HPDE6-E6E7 (cell line): ENCODE data around the gene VEGFC.

Source experiments
- DNase-seq: peaks from one replicate; pipeline ENCODE4 v3.0.0; 2011; ENCODE audit warnings: missing footprints; ENCODE audit errors: extremely low spot score

VEGFC gene, protein sequence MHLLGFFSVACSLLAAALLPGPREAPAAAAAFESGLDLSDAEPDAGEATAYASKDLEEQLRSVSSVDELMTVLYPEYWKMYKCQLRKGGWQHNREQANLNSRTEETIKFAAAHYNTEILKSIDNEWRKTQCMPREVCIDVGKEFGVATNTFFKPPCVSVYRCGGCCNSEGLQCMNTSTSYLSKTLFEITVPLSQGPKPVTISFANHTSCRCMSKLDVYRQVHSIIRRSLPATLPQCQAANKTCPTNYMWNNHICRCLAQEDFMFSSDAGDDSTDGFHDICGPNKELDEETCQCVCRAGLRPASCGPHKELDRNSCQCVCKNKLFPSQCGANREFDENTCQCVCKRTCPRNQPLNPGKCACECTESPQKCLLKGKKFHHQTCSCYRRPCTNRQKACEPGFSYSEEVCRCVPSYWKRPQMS

DNA sequence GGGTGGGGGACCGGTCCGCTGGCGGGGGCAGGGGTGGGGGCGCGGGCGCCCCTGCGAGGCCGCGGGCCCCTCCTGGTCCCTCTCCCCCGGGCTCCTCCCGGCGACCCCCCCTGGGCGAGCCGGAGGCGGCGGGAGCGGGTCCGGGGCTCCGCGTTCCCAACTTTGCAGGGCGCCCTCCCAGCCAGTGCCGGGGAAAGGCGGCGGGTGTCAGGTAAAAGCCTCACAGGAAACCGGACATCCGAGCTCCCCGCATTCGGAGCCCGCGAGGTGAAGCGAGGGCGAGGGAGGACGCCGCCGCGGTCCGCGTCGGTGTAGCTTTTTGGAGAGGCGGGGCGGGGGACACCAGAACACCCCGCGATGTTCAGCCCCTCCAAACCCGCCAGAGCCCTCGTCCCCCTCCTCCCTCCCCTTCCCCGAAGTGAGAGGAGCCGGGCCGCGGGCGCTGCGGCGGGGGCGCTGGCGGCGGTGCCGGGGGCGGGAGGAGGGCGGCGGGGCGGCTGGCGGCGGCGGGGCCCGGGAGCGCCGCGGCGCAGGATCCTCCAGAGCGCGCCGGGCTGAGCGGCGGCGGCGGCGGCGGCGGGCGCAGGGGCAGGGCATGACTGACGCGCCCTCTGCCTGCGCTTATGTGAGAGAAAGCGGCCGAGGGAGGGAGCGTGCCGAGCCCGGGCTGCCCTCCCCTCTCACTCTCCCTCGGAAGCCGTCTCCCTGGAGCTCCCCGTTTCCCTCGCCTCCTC, at the start of gene VEGFC:
TSS of gene VEGFC (minus strand) at position 597 of the 734 bp plus-strand sequence. CDS start 611 bp downstream, outside the sequence.
- DNase-seq: no peak

- no peak for DNase-seq
Observed at GRCh38 chr4:176841711-176842112, 49.0 kb upstream of the VEGFC start.

- no peak for DNase-seq
Observed at GRCh38 chr4:176840166-176840565, 47.4 kb upstream of the VEGFC start.

DNA sequence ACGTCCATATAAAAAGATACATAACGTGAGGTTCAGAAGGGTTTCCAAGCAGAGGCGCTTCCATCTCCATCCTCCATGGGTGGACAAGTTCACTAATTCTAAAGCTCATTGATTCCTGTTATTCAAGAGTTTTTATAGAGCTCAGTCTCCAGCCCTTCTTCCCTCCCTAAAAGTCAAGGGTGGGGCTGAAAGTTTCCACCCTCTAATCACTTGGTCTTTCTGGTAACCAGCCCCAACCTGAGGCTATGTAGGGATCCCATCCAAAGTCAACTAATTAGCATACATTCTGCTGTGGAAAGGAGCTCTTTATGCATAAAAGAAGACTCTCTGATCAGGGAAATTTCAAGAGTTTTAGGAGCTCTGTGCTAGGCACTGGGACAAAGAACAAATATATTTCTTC, 46.9 kb upstream of the VEGFC start:
- DNase-seq: no peak

GRCh38 chr4:176838601-176839433, 46.1 kb upstream of the VEGFC start:
- DNase-seq: no peak

DNA sequence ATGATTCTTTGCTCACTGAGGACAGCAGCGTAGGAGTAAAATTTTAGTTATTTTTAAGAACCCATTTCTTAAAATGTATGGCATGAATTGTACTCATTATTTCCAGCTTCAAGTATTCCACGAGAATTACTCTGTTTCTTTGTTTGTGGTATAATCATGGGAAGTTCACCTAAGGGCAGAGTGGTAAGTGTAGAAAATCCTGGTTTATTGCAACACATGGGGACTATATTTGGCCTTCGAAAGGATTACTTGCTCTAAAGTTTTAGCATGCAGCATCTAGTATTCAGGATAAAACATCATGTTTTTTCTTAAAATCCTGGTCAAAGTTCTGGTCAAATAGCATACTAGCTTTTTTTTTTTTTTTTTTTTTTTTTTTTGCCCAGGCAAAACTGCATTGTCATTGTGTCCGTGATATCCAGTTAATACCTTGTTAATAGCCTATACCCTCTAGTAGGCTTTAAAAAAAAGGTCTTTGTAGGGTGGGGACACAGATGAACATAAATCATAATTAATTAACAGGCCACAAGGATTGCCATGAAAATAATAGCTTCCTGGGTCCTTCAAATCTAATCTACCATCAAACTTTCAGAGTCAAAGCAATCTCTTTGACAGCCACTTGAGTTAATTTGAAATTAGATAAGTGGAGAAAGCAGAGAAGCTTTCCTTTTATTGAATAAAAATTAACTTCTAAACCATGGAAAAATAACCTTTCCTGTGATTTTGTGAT, 44.6 kb upstream of the VEGFC start:
- no peak for DNase-seq

- DNase-seq: no peak
Observed at GRCh38 chr4:176834531-176834930, 41.8 kb upstream of the VEGFC start.

DNA sequence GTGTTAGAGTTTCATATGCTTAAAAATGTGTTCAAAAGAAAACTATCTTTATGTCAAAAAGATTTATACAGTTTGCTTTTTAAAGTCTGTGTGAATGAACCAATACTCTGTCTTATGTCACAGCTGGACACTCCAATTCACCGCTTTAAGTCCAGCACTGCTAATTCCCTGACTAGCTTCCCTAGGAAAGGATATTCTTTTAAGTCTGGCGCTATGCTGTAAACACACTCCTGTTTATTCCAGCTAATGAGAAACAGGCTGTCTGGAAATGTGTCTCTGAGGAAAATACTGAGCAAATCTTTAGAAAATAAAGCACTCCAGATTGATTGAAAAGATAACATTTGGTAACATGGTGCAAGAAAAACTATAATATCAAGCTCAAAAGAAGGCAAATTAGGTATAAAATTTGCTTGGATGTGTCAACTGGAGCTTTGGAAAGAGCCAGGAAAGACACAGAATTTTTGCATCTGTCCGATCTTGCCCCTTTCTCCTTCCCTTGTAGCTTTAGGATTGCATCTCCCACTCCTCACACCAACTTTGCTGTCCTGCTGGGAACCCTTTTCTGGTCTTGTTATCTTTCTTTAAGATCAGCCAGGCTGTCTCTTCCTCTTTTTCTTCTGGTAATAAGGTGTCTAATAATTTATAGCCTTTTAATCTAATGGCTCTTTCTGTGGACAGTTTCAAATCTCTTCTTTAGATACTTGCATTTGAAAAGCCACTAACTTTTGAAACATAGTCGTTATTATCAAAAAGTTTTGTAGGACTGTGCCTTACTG, 40.9 kb upstream of the VEGFC start:
- no peak for DNase-seq

GRCh38 chr4:176830971-176831370, 38.2 kb upstream of the VEGFC start:
- DNase-seq: no peak

DNA sequence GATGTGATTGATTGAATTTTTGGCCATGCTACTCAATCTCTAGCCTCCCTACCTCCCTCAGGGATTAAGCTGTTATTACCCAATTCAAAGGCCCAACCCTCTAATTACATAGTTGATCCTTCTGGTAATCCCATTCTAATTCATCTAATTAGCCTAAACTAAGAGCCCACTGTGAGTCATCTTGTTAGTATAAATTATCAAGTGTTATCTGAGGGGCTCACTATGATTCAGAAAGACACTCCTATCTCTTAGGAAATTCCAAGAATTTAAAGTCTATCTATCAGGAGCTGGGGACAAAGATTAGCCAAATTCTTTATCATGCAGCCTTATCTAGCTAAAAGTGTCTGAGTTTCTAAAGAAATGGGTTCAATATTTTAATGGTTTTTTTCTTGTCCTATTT, 32.9 kb upstream of the VEGFC start:
- DNase-seq: no peak

DNA sequence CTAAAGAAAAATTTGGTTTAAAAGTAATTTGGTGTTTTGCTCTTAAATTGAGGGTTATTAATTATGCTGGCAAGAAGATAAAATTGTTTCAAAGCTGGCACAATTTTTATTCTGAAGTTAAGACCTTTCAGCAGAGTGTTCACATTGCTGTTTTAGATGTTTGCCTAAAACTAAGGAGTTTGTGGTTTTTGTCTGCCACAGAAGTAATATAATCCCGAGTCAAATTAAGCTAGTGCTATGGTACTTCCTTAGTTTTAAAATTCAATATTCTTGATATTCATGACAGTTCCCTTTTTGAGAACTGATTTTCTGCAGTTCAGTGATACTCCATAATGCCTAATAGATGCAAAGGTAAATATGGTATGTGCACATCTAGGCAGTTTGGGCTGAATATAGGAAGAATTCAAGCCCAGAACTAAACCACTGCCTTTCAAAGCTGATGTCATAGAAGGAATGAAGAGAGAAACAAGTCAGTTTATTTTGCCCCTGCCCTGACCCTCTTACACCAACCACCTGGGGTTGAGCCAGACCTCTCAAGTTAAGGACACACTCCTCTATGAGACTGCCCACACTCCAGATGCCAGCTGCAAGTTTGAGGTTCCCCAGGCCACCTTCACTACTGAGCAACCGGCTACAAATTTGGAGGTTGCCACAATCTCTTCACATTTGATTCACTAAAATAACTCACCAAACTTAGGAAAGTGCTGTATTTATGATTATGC, 32.1 kb upstream of the VEGFC start:
- DNase-seq: no peak

DNA sequence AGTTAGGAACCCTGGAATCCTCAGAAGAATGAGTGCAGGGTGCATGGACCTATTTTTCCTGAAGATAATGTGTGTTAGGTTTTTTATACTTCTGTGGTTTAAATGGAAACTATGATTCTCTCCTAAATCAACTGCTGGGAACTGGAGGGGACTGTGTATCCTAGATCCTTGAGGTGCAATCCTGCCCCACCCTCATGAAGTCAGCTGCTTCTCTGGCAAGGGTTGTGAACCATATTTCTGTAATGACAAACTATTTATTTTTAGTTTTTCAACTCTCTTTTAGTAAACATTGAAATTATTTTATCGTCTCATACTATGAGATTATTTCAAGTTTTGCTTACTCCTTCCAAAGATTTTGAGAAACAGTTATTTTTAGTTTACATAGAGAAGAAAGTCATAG, 25.8 kb upstream of the VEGFC start:
- DNase-seq: no peak

DNA sequence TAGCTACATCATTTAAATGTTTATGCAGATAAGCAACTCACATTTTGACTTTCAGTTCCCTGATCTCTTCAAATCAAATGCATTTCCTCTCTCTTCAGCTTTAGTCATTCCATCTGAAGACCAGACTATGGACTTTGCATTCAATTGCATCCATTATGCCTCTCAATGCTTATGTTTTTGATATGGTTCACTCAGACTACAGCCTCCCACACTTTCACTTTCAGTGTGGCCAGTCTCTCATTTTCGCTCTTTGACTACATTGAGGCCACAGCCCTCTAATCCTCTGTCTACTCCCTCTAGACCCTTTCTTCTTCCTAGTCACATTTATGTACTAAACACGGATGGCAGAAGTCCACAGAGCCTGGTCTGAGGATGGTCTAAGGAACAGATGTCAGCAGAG, 24.5 kb upstream of the VEGFC start:
- no peak for DNase-seq

GRCh38 chr4:176814770-176815169, 22.0 kb upstream of the VEGFC start:
- no peak for DNase-seq

DNA sequence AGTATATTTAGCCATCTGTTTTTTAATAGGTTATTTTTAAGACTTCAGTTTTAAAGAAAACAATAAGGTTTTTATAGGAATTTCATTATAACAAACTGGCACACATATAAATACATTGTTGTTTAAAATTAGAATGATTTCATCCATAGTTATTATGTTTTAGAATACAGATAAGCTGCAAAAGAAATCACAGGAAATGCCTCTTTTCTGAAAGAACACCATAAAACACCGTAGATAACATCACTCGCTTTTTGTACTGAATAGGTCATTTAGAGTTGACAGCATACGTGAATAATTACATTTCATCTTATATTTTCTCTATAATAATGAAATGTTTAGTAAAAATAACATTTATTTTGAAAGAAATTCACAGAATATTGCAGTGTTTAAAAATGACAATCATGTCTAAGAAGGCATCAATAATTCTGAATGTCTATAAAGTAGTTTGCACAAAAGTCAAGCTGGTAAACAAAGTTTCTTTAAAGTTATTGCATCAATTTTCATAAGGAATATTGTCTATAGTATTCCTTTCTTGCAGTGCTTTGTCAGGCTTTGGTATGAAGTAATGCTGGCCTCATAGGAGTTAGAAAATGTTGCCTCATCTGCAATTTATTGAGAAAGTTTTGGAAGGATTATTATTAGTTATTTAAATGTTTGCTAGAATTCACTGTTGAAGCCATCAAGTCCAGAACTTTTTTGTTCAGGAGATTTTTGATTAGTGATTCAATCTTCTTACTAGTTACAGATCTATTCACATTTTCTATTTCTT, 17.9 kb upstream of the VEGFC start:
- DNase-seq: no peak

DNA sequence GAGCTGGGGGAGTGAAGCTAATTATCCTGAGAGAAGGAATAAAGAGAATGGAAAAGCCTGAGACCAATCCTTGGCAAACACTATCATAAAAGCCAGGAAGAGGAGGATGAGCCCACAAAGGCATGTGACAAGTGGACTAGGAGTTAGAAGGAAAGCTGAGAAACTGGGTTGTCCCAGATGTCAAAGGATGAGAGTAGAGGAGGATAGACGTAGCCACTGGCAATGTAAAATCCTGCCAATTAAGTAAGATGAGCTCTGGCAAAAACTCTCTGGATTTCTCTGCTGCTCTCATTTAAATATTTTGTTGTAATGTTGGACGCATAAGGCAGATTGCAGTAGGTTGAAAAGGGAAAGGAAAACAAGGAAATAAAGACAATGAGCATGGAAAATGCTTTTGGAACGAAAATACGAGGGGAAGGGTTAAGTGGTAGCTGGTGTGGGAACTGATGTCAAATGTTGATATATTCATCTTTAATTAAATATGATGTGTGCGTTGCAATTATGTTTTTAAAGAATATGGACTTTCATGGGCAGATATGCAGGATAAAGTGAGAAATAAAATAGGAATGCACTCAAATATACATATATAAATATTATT, 14.2 kb upstream of the VEGFC start:
- no peak for DNase-seq

- DNase-seq: no peak
Observed at GRCh38 chr4:176805155-176805554, 12.4 kb upstream of the VEGFC start.

GRCh38 chr4:176800891-176801534, 8.3 kb upstream of the VEGFC start:
- DNase-seq: no peak
